Mucosa of rectum (tissue), 2 donors: Measurements from ENCODE around the gene CACNA1I.

Source experiments
- H3K27ac ChIP-seq, 2 donors: one replicate each; pipeline ENCODE4 v1.7.0; 2013; ENCODE audit warnings: inconsistent platforms in 2 of 2, low read depth in 2 of 2, low read length in 2 of 2
- H3K27me3 ChIP-seq, 2 donors: one replicate each; pipeline ENCODE4 v1.7.0; 2013; ENCODE audit warnings: low read length in 2 of 2; ENCODE audit not compliant: control insufficient read depth in 2 of 2, insufficient read depth in 2 of 2
- H3K36me3 ChIP-seq, 2 donors: one replicate each; pipeline ENCODE4 v1.7.0; 2013; ENCODE audit warnings: low read length in 2 of 2; ENCODE audit not compliant: control insufficient read depth in 2 of 2, insufficient read depth in 2 of 2
- H3K4me1 ChIP-seq, 2 donors: one replicate each; pipeline ENCODE4 v1.7.0; 2013; ENCODE audit warnings: low read length in 2 of 2, mild to moderate bottlenecking in 1 of 2; ENCODE audit not compliant: control insufficient read depth in 2 of 2, insufficient read depth in 2 of 2
- H3K4me3 ChIP-seq, 2 donors: one replicate each; pipeline ENCODE4 v1.7.0; 2013; ENCODE audit warnings: low read length in 2 of 2
- H3K9ac ChIP-seq, 2 donors: one replicate each; pipeline ENCODE4 v1.7.0; 2013; ENCODE audit warnings: low read length in 2 of 2, low read depth in 1 of 2, mild to moderate bottlenecking in 1 of 2
- H3K9me3 ChIP-seq, 2 donors: one replicate each; pipeline ENCODE4 v1.7.0; 2013; ENCODE audit warnings: low read length in 2 of 2; ENCODE audit not compliant: control insufficient read depth in 2 of 2
- donor health status: healthy.
- donor health status: Normal muscosa, but diverticular disease.

CACNA1I gene

GRCh38 chr22:39612811-39613548 lies 42.4 kb downstream of the CACNA1I start:
- Histone ChIP-seq H3K9ac (no peak overlapping the region), H3K27me3 (peaks cover 9 to 13% of the 10 kb centered on the region in 2 donors), H3K9me3 (no peaks in the 10 kb centered on the region), H3K4me1 (no peaks in the 10 kb centered on the region), H3K27ac (no peak overlapping the region), H3K4me3 (no peak overlapping the region), H3K36me3 (no peaks in the 10 kb centered on the region)

GRCh38 chr22:39613549-39613921 lies 43.0 kb downstream of the CACNA1I start:
- Histone ChIP-seq H3K36me3 (no peaks in the 10 kb centered on the region), H3K27me3 (peaks cover 13 to 17% of the 10 kb centered on the region in 2 donors), H3K4me1 (no peaks in the 10 kb centered on the region), H3K9me3 (peaks cover 0 to 4% of the 10 kb centered on the region in 2 donors), H3K4me3 (no peak overlapping the region), H3K9ac (no peak overlapping the region), H3K27ac (no peak overlapping the region)

GRCh38 chr22:39614442-39614841 lies 43.9 kb downstream of the CACNA1I start:
- no peak overlapping the region for H3K9ac ChIP-seq
- H3K27ac ChIP-seq = no peak overlapping the region
- H3K9me3 ChIP-seq = peaks cover 0 to 4% of the 10 kb centered on the region in 2 donors
- H3K4me1 ChIP-seq = no peaks in the 10 kb centered on the region
- H3K27me3 ChIP-seq = peaks cover 17 to 19% of the 10 kb centered on the region in 2 donors
- H3K4me3 ChIP-seq = no peak overlapping the region
- no peaks in the 10 kb centered on the region for H3K36me3 ChIP-seq

GRCh38 chr22:39616051-39616450 lies 45.5 kb downstream of the CACNA1I start:
- no peak overlapping the region for H3K27ac ChIP-seq
- no peak overlapping the region for H3K9ac ChIP-seq
- H3K36me3 ChIP-seq = no peaks in the 10 kb centered on the region
- no peaks in the 10 kb centered on the region for H3K4me1 ChIP-seq
- peaks cover 0 to 4% of the 10 kb centered on the region in 2 donors for H3K9me3 ChIP-seq
- H3K27me3 ChIP-seq = peaks cover 10 to 17% of the 10 kb centered on the region in 2 donors
- H3K4me3 ChIP-seq = no peak overlapping the region

- Histone ChIP-seq H3K9ac (no peak overlapping the region), H3K27me3 (peaks cover 10 to 17% of the 10 kb centered on the region in 2 donors)
Observed at GRCh38 chr22:39616781-39617180, 46.2 kb downstream of the CACNA1I start.

GRCh38 chr22:39617342-39617741 lies 46.8 kb downstream of the CACNA1I start:
- Histone ChIP-seq H3K4me3 (no peak overlapping the region), H3K27ac (no peak overlapping the region)

More at GRCh38 chr22:39616781-39617180, 46.2 kb downstream of the CACNA1I start:
- Histone ChIP-seq H3K4me3 (no peak overlapping the region), H3K27ac (no peak overlapping the region), H3K4me1 (no peaks in the 10 kb centered on the region), H3K9me3 (peaks cover 0 to 4% of the 10 kb centered on the region in 2 donors), H3K36me3 (no peaks in the 10 kb centered on the region)

GRCh38 chr22:39617970-39618757 lies 47.6 kb downstream of the CACNA1I start:
- Histone ChIP-seq H3K4me1 (no peaks in the 10 kb centered on the region), H3K9me3 (peaks cover 0 to 5% of the 10 kb centered on the region in 2 donors), H3K4me3 (no peak overlapping the region), H3K9ac (no peak overlapping the region), H3K36me3 (no peaks in the 10 kb centered on the region), H3K27ac (no peak overlapping the region), H3K27me3 (peaks cover 12 to 22% of the 10 kb centered on the region in 2 donors)

More at GRCh38 chr22:39617342-39617741, 46.8 kb downstream of the CACNA1I start:
- H3K9ac ChIP-seq = no peak overlapping the region
- H3K36me3 ChIP-seq = no peaks in the 10 kb centered on the region
- peaks cover 0 to 4% of the 10 kb centered on the region in 2 donors for H3K9me3 ChIP-seq
- H3K27me3 ChIP-seq = peaks cover 10 to 20% of the 10 kb centered on the region in 2 donors
- H3K4me1 ChIP-seq = no peaks in the 10 kb centered on the region

- Histone ChIP-seq H3K4me1 (no peaks in the 10 kb centered on the region), H3K27ac (no peak overlapping the region), H3K36me3 (no peaks in the 10 kb centered on the region), H3K9ac (no peak overlapping the region), H3K4me3 (no peak overlapping the region), H3K27me3 (peaks cover 21 to 31% of the 10 kb centered on the region in 2 donors), H3K9me3 (peaks cover 0 to 6% of the 10 kb centered on the region in 2 donors)
Observed at GRCh38 chr22:39618996-39619530, 48.5 kb downstream of the CACNA1I start.

- H3K27ac ChIP-seq = no peak overlapping the region
- no peak overlapping the region for H3K9ac ChIP-seq
- H3K4me1 ChIP-seq = no peaks in the 10 kb centered on the region
- H3K9me3 ChIP-seq = peaks cover 0 to 6% of the 10 kb centered on the region in 2 donors
- no peaks in the 10 kb centered on the region for H3K36me3 ChIP-seq
- no peak overlapping the region for H3K4me3 ChIP-seq
- H3K27me3 ChIP-seq = peaks cover 22% of the 10 kb centered on the region in 2 donors
Observed at GRCh38 chr22:39620924-39621690, 50.6 kb downstream of the CACNA1I start.
